GM18526 (cell line): ENCODE data around the gene APLF.

ENCODE experiments used
- POLR2A ChIP-seq: IDR thresholded peaks from 3 replicates; pipeline ENCODE4 v1.6.1; 2011; ENCODE audit not compliant: insufficient read length; ENCODE audit errors: extremely low read depth

The APLF gene

GRCh38 chr2:68467077-68467960 lies at the start of gene APLF, which contains the start of gene FBXO48:
TSS of gene APLF (plus strand) at chr2:68467585. CDS start at chr2:68467732, 147 bp downstream.
TSS of gene FBXO48 (minus strand) at chr2:68467294. CDS start at chr2:68465145, 2,149 bp downstream.
- peak; percentile 68 for TF ChIP-seq POLR2A

GRCh38 chr2:68417926-68418325 lies 49.5 kb upstream of the APLF start:
- no peak for TF ChIP-seq POLR2A

GRCh38 chr2:68418419-68418818 lies 49.0 kb upstream of the APLF start:
- no peak for TF ChIP-seq POLR2A

- no peak for TF ChIP-seq POLR2A
Measured at GRCh38 chr2:68418855-68419254, 48.5 kb upstream of the APLF start.

- no peak for TF ChIP-seq POLR2A
Measured at GRCh38 chr2:68420254-68420910, 47.0 kb upstream of the APLF start.

GRCh38 chr2:68423966-68424650 lies 43.3 kb upstream of the APLF start:
- TF ChIP-seq POLR2A: no peak

- TF ChIP-seq POLR2A: no peak
Measured at GRCh38 chr2:68425503-68425902, 41.9 kb upstream of the APLF start.

- TF ChIP-seq POLR2A: no peak
Measured at GRCh38 chr2:68426446-68426845, 40.9 kb upstream of the APLF start.

- no peak for TF ChIP-seq POLR2A
Measured at GRCh38 chr2:68426848-68427579, 40.4 kb upstream of the APLF start.

GRCh38 chr2:68428126-68428525 lies 39.3 kb upstream of the APLF start:
- no peak for TF ChIP-seq POLR2A

- no peak for TF ChIP-seq POLR2A
Measured at GRCh38 chr2:68428746-68429145, 38.6 kb upstream of the APLF start.

- no peak for TF ChIP-seq POLR2A
Measured at GRCh38 chr2:68429311-68429826, 38.0 kb upstream of the APLF start.

GRCh38 chr2:68431316-68431972 lies 35.9 kb upstream of the APLF start:
- TF ChIP-seq POLR2A: no peak
